ENCODE results near the gene HCN2. TPM values are rescaled to one million over a fixed set of nuclear protein-coding genes. Genes with fewer than 3 reads are reported as not detected.

The HCN2 gene
- total RNA-seq, 4 donors from 2014 or later = 0.15 to 0.57 (median 0.29) TPM; not detected in 1

DNA sequence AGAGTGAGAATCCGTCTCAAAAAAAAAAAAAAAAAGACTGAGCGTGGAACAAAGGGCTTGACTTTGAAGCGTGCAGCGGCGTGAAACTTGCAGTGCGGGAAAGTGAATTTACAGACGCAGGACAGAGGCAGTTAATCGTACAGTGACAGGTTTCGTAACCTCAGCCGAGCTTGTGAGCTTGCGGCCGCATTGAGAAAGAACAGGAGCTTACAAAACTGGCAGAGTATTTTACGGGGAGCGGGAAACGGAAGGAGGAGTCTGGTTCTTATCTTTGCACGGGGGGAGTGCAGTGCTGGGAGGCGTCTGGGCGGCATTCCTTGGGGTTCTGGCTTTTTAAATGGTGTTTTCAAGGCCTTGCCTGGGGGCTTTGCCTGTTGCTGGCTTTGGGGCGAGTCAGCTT lies 23.3 kb upstream of the HCN2 start:
- Histone ChIP-seq H3K36me3 (no peaks in the 10 kb centered on the region), H3K4me1 (peaks cover 0 to 7% (median 6%) of the 10 kb centered on the region in 3 donors), H3K9me3 (no peaks in the 10 kb centered on the region), H3K4me3 (no peak overlapping the region), H3K27ac (no peak overlapping the region), H3K27me3 (no peaks in the 10 kb centered on the region)
- intact Hi-C loops (cut with DNase I) = no loop called here
- WGBS, 2 donors = 71 to 72% methylated on average over 18 of the region's 19 CpGs
- no peak for TF ChIP-seq POLR2A (IDR thresholded peaks at IDR 0.05)
- TF ChIP-seq, protein P1, sequence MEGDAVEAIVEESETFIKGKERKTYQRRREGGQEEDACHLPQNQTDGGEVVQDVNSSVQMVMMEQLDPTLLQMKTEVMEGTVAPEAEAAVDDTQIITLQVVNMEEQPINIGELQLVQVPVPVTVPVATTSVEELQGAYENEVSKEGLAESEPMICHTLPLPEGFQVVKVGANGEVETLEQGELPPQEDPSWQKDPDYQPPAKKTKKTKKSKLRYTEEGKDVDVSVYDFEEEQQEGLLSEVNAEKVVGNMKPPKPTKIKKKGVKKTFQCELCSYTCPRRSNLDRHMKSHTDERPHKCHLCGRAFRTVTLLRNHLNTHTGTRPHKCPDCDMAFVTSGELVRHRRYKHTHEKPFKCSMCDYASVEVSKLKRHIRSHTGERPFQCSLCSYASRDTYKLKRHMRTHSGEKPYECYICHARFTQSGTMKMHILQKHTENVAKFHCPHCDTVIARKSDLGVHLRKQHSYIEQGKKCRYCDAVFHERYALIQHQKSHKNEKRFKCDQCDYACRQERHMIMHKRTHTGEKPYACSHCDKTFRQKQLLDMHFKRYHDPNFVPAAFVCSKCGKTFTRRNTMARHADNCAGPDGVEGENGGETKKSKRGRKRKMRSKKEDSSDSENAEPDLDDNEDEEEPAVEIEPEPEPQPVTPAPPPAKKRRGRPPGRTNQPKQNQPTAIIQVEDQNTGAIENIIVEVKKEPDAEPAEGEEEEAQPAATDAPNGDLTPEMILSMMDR (IDR thresholded peaks at IDR 0.05) = no peak
- no peak for DNase-seq

DNA sequence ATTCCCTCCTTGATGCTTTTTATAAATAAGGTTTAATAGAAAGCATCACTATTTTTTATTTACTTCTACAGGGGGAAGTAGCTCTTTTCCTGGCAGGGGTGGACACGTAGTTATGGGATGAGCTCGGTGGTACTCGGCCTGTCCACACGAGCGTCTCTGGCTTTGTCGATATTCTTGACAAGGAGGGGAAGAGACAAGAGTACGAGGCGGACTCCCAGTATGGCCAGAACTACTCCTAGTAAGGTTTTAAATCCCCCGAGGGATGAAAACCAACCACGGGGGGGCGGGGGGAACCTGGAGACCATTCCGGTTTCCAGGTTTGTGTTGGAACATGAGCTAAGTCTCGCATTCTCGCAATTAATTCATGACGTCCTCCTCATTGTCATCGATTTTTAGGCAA lies 22.8 kb upstream of the HCN2 start:
- intact Hi-C loops (cut with DNase I) = no loop called here
- no peaks in the 10 kb centered on the region for H3K27me3 ChIP-seq

DNA sequence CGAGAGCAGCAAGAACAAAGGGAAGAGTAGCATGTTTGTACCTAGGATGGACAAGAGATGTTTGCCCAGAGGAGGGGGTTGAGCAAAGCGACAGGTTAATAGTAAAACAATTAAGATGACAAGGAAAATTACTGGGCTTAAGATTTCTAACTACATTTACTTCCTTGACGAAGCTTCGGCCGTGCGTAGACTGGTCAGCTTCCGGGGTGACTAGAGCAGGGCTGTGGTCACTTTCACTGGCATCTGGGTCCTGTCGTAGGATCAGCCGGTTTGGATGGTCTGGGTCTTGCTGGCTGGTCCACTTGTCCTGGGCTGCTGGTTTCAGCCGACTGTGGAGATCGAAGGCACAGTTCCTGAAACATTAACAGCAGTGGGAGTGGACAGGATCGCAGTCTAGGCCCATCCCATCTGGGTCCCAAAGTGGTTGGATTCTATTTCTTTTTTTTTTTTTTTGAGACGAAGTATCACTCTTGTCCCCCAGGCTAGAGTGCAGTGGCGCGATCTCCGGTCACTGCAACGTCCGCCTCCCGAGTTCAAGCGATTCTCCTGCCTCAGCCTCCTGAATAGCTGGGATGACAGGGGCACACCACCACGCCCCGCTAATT lies 22.3 kb upstream of the HCN2 start:
- Histone ChIP-seq H3K4me3 (no peak overlapping the region), H3K9me3 (no peaks in the 10 kb centered on the region), H3K27me3 (no peaks in the 10 kb centered on the region), H3K27ac (no peak overlapping the region), H3K4me1 (peaks cover 0 to 13% (median 8%) of the 10 kb centered on the region in 3 donors), H3K36me3 (no peaks in the 10 kb centered on the region)
- 87 to 90% methylated on average over 9 to 20 of the region's 22 CpGs for WGBS, 2 donors
- intact Hi-C loops (cut with DNase I) = no loop called here
- no peak for TF ChIP-seq POLR2A (IDR thresholded peaks at IDR 0.05)
- TF ChIP-seq, protein P1 (IDR thresholded peaks at IDR 0.05) = no peak
- DNase-seq = no peak

More for the DNA sequence above, 22.8 kb upstream of the HCN2 start:
- Histone ChIP-seq H3K36me3 (no peaks in the 10 kb centered on the region), H3K4me1 (peaks cover 0 to 11% (median 8%) of the 10 kb centered on the region in 3 donors), H3K27ac (no peak overlapping the region), H3K9me3 (no peaks in the 10 kb centered on the region), H3K4me3 (no peak overlapping the region)
- 77 to 78% methylated on average over 14 to 16 of the region's 16 CpGs for WGBS, 2 donors
- no peak for DNase-seq
- TF ChIP-seq, protein P1 (IDR thresholded peaks at IDR 0.05) = no peak
- no peak for TF ChIP-seq POLR2A (IDR thresholded peaks at IDR 0.05)

DNA sequence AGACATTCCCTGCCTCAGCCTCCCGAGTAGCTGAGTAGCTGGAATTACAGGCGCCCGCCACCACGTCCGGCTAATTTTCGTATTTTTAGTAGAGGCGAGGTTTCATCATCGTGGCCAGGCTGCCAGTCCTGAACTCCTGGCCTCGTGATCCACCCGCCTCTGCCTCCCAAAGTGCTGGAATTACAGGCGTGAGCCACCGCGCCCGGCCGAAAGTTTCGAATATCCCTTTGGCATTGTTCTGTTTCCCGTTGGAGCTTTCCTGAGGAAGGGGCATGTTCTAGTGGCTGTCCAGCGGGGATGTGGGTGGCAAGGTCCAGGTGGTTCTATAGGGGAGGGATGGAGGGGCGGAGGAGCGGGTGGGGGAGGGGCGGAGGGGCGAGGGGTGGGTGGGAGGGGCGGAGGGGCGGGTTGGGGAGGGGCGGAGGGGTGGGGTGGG lies 19.4 kb upstream of the HCN2 start:
- intact Hi-C loops (cut with DNase I) = no loop called here
- 74 to 80% methylated on average over 3 to 16 of the region's 25 CpGs for WGBS, 2 donors
- peaks cover 20 to 38% (median 27%) of the 10 kb centered on the region in 3 donors for H3K4me1 ChIP-seq
- no peaks in the 10 kb centered on the region for H3K27me3 ChIP-seq
- no peak for TF ChIP-seq POLR2A (IDR thresholded peaks at IDR 0.05)
- H3K4me3 ChIP-seq = no peak overlapping the region
- no peak for DNase-seq
- H3K36me3 ChIP-seq = no peaks in the 10 kb centered on the region
- H3K9me3 ChIP-seq = no peaks in the 10 kb centered on the region
- H3K27ac ChIP-seq = no peak overlapping the region

DNA sequence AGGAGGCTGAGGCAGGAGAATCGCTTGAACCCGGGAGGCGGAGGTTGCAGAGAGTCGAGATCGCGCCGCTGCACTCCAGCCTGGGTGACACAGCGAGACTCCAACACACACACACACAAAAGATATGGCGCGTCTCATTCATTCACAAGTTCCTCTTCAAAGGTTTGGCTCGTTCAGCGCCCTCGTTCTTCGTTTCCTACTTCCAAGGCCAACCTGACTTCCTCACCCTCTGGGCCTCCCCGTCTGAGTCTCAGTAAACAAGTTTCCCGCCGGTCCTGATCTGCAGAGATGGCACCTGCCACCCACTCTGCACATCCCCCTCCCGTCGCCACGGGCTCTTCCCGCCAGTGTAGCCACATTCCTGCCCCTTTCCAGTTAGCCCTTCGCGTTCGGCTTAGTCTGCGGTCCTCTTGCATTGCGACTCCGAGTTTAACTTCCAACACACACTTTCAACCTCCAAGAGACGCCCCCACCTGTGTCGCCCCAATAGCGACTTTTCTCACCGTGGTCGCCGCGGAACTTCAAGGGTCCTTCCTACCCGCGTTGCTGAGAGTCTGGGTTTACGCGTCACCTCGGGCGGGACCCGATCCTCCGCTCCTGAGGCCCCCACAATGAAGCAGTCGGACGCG lies 18.6 kb upstream of the HCN2 start:
- H3K4me1 ChIP-seq = peaks cover 28 to 46% (median 35%) of the 10 kb centered on the region in 3 donors

More for the DNA sequence above, 18.6 kb upstream of the HCN2 start:
- H3K27me3 ChIP-seq = no peaks in the 10 kb centered on the region
- H3K27ac ChIP-seq = peak overlapping the region; percentile 83 to 97 (median 88)
- TF ChIP-seq, protein P1 (IDR thresholded peaks at IDR 0.05) = no peak
- no peak for TF ChIP-seq POLR2A (IDR thresholded peaks at IDR 0.05)
- 1 to 5% methylated on average over 27 to 34 of the region's 45 CpGs for WGBS, 2 donors
- intact Hi-C loops (cut with DNase I) = no loop called here
- no peak for DNase-seq
- no peaks in the 10 kb centered on the region for H3K9me3 ChIP-seq
- no peaks in the 10 kb centered on the region for H3K36me3 ChIP-seq
- peak overlapping the region; percentile 69 to 100 (median 100) for H3K4me3 ChIP-seq
